ENCODE results near the gene NACA2.
"Not testable (repeated sequence)": the region's sequence is repeated elsewhere in the genome, so short reads cannot be mapped to it uniquely, and the experiment has no call there.

The NACA2 gene

GRCh38 chr17:61599608-61600007, 8.6 kb upstream of the NACA2 start:
- no peak for DNase-seq (ENCODE audit: low read depth in 2 of 2)

DNA sequence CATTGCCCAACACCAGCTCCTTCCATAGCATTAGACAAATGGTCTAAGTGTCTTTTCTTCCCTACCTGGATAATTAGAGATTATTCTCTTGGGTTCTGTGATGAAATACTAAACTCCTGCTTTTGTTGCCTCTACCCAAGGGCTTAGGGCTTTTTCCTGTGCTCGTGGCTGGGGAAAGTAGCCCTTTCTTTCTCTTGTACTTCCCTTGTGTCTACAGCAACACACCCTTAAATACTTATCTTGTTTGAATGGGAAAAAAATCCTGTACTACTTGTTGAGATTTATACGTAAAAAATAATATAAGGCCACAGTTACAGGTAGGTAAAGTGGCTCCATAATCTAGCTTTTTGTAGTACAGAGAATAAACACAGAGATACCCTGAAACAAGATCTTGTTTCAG, 7.0 kb upstream of the NACA2 start:
- no peak for DNase-seq (ENCODE audit: low read depth in 2 of 2)

- no peak for DNase-seq (ENCODE audit: low read depth in 2 of 2)
Measured at GRCh38 chr17:61597607-61598006, 6.6 kb upstream of the NACA2 start.

- DNase-seq (ENCODE audit: low read depth in 2 of 2) = no peak
Measured at GRCh38 chr17:61595418-61596186, 4.6 kb upstream of the NACA2 start.

GRCh38 chr17:61594294-61594825, 3.3 kb upstream of the NACA2 start:
- no peak for DNase-seq (ENCODE audit: low read depth in 2 of 2)

GRCh38 chr17:61593426-61593825, 2.4 kb upstream of the NACA2 start:
- DNase-seq (ENCODE audit: low read depth in 2 of 2) = no peak

DNA sequence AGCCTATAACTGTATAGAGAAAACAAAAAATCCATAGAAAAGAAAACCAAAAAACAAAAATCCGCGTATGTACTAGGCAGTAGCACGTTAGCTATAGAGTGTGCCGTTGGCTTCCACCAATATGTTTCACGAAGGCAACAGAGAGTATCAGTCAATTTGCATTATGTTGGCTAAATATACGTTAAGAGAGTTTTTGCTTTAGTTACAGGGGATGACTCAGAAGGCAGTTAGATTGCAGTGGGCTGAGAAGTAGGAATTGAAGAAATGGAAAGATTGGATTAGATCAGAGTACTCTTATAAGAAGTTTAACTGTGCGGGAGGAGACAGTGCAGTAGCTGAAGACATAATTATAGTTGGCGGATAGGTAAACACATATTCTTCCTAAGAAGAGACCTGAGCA, 911 bp upstream of the NACA2 start:
- no peak for DNase-seq (ENCODE audit: low read depth in 2 of 2)

GRCh38 chr17:61589990-61590389, 1.0 kb downstream of the NACA2 start:
- no peak for DNase-seq (ENCODE audit: low read depth in 2 of 2)

- no peak for DNase-seq (ENCODE audit: low read depth in 2 of 2)
Measured at GRCh38 chr17:61587807-61588660, 3.0 kb downstream of the NACA2 start.

DNA sequence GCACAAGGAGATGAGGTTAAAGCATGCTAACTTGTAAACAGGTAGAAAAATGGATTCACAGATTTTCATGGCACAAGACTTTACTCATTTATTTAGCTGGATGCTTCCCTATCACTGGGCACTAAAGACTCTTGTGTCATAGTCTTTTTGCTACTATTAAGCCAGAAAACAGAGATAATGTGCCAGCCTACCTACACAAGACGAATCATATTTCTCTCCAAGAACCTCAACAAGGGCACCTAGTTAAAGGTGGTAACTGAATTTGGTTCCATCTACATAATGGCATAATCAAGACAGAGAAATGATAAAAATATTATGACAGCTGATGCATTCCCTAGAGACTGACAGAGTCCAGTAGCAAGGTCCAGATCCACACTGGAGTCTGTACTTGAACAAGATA, 3.8 kb downstream of the NACA2 start:
- DNase-seq (ENCODE audit: low read depth in 2 of 2) = no peak

DNA sequence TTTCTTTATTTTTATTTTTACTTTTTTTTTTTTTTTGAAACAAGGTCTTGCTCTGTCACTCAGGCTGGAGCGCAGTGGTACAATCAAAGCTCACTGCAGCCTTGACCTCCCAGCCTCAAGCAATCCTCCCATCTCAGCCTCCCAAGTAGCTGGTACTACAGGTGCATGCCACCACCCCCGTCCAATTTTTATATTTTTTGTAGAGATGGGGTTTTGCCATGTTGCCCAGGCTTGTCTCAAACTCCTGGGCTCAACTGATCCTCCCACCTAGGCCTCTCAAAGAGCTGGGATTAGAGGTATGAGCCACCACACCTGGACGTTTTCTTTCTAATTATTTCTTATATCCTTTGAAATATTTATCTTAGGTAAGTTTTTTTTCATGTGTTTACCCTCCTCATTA, 4.4 kb downstream of the NACA2 start:
- not testable (repeated sequence) for DNase-seq (ENCODE audit: low read depth in 2 of 2)

GRCh38 chr17:61586031-61586566, 4.9 kb downstream of the NACA2 start:
- no peak for DNase-seq (ENCODE audit: low read depth in 2 of 2)

- no peak for DNase-seq (ENCODE audit: low read depth in 2 of 2)
Measured at GRCh38 chr17:61584866-61585265, 6.2 kb downstream of the NACA2 start.

DNA sequence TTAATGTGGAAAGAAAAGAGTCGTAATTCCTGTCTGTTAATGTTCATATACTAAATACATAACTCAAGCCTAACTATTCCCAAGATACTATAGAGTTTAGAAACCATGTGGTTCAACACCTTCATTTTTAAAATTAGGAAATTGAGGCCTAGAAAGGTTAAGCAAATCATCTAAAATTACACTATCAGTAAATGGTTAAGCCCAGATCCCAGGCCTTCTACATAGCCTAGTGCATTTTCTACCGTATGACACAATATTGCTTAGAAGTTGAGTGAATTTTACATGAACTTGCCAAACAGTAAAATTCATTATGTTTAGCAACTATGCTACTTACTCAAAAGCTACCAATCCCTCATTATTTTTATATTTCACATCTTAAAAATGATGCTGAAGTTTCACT, 6.8 kb downstream of the NACA2 start:
- no peak for DNase-seq (ENCODE audit: low read depth in 2 of 2)

DNA sequence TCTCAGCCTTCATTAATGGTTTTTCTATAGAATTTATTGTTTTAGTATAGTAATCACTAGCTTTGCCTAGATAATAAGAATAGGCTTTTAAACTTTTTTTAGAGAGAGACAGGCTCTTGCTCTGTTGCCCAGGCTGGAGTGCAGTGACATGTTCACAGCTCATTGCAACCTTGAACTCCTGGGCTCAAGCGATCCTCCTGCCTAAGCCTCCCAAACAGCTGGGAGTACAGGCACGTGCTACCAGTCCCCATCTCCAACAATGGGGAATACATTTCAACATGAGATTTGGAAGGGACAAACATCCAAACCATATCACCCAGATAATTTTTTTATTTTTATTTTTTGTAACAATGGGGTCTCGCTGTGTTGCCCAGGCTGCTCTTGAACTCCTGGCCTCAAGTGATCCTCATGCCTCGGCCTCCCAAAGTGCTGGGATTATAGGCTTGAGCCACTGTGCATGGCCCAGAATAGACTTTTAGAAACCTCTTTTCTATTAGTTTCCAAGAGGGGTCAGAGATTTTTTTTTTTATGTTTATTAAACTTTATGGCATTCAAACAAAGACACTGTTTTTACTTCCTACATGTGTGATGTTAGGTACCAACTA, 7.3 kb downstream of the NACA2 start:
- no peak for DNase-seq (ENCODE audit: low read depth in 2 of 2)

DNA sequence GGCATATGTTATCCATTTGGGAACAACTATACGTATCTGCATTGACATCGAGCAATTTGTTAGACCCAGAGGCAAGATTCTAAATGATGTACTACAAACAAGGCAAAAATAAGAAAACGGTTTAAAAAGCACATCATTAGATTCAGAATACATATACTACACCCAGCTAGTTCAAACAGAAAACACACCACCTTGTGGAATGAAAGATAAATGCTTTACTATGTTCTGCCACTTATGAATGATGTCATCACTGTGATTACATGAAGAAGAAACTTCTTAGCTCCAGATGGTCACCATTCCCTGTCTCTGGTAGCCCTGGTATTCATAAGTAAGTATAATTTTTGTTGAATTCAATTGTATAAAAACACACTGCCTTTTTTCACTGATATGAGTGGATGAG, 7.8 kb downstream of the NACA2 start:
- DNase-seq (ENCODE audit: low read depth in 2 of 2) = no peak

DNA sequence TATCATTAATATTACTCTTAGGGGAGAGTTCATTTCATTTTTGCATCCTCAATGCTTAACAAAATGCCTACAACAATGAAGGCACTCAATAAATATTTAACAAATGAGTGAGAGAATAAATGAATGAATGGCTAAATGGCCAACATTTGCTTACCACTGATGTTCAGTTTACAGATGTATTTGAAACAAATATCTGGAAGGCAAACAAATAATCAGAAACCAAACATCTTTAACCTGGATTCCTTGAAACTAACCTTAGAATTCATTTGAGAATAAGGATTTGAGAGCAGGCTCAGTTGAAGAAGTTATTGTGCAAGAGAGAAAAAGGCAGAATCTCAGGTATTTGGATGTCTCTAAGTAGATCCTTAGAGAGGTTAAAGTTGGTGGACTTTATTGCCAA, 8.4 kb downstream of the NACA2 start:
- DNase-seq (ENCODE audit: low read depth in 2 of 2) = no peak

DNA sequence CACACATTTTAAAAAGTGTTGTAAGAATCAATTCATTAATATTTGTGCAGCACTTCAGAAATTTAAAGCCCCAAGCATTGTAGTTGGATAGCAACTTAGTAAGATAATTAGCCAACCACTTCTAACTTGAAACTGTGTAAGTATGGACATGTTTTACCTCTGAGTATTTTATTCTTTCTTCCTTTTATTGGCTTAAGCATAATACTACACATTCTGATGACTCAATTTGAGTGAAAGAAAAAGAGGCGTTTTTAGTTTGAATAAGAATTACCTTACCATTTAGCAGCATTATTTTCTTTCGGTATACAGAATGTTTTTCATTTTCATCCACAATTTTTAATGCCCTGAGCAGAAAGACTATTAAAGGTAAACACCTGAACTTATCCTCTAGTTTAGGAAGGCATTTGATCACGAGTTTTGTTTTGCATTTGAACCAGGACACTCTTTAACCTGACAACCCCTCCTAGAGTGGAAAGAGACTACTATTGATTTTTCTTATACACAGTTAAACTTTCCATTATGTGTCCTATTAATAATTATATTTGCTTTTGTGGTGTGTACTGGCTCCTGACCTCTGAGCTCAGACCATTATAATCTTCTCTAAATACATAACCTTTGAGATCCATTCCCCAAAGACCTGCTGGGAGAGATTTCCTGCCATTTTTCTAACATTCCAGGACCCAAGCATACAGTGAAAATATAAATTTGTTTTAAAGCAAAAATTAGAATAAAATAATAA, 9.2 kb downstream of the NACA2 start:
- no peak for DNase-seq (ENCODE audit: low read depth in 2 of 2)

DNA sequence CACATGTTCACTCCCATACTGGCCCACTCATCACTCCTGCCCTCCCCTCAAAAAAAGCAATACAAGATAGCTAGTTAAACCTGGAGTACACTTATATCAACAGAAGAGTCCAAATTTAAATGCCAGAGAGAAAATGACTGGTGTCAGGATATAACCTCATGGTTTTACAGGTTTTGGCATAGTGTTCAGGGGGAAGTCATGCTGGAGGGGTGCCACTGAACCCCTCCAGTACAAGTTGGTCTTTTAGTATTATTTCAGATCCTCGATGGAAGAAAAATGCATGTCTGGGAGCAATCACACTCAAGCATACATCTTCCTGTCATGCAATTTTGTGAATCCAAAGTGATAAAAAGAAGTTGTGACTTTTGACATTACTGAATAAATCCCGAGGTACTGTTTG, 10.5 kb downstream of the NACA2 start:
- DNase-seq (ENCODE audit: low read depth in 2 of 2) = no peak

- no peak for DNase-seq (ENCODE audit: low read depth in 2 of 2)
Measured at GRCh38 chr17:61579961-61580360, 11.1 kb downstream of the NACA2 start.

DNA sequence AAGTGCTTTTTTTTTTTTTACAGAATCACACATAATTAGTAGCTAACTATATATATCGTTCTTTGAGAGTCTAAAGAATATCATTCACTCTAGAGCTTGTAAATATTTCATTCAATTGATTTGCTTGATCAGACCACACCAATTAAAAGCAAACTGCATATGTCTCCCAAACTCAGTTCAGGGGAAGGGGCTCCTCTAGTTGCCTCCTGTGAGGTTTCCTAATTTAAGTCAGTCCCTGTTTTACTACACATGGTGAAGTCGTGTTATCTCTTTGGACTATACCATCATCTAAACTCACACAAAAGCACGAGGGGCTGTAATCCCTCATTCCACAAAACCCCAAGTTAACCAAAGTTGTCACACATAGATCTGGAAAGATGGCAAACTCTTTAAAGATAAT, 11.7 kb downstream of the NACA2 start:
- no peak for DNase-seq (ENCODE audit: low read depth in 2 of 2)

- no peak for DNase-seq (ENCODE audit: low read depth in 2 of 2)
Measured at GRCh38 chr17:61578645-61579044, 12.4 kb downstream of the NACA2 start.
